ENCODE results near the gene PRRC2B. TPM values are rescaled to one million over a fixed set of nuclear protein-coding genes. Genes with fewer than 3 reads are reported as not detected.
"Not testable (repeated sequence)": the region's sequence is repeated elsewhere in the genome, so short reads cannot be mapped to it uniquely, and the experiment has no call there.

PRRC2B gene
- total RNA-seq, 1 donor from 2014 or later: 47.2 TPM

DNA sequence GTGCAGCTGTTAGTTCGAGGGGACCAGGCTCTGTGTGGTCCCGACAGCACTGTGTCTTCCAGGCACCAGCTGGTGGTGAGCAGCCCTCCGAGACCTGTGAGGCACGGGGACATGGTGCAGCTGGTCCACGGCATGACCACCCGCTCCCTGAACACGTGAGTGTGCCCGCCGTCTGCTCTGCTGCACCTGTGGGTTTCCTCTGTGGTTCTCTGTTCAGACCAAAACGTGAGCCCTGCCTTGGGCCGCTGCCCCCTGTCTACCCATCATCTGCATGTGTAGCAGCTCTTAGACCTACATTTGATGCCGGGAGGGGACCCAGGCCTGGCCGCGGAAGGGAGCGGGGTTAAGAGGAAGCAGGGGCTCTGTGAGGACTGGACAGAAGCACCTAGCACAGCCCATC lies 119.3 kb downstream of the PRRC2B start:
- no peak for DNase-seq (ENCODE audit: low read depth, low spot score)

DNA sequence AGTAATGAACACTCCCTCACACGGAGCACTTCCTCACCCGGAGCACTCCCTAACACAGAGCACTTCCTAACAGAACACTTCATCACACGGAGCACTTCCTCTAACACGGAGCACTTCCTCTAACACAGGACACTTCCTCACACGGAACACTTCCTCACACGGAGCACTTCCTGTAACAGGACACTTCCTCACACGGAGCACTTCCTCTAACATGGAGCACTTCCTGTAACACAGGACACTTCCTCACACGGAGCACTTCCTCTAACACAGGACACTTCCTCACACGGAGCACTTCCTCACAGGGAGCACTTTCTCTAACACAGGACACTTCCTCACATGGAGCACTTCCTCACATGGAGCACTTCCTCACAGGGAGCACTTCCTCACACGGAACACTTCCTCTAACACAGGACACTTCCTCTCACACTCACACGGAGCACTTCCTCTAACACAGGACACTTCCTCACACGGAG lies 121.7 kb downstream of the PRRC2B start:
- DNase-seq (ENCODE audit: low read depth, low spot score): not testable (repeated sequence)

DNA sequence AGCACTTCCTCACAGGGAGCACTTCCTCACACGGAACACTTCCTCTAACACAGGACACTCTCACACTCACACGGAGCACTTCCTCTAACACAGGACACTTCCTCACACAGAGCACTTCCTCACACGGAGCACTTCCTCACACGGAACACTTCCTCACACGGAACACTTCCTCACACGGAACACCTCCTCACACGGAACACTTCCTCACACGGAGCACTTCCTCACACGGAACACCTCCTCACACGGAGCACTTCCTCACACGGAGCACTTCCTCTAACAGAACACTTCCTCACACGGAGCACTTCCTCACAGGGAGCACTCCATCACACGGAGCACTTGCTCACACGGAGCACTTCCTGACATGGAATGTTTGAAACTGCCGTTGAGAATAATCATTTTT lies 122.2 kb downstream of the PRRC2B start:
- no peak for DNase-seq (ENCODE audit: low read depth, low spot score)

DNA sequence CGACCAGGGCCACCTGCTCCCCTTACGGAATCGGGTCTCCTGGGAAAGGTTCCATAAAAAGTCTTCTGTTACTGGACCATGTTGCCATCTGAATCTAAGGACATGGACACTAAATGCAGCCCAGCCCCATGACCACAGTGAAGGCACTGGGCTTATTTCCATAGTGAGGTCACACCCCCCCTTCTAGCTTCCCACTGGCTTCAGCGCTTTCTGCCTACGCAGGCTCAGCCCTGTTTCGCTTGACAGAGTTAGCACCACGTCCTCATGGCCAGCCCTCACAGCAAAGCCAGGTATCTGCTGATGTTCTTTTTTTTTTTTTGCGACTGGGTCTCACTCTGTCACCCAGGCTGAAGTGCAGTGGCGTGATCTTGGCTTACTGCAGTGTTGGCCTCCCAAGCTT lies 123.0 kb downstream of the PRRC2B start:
- DNase-seq (ENCODE audit: low read depth, low spot score): no peak

DNA sequence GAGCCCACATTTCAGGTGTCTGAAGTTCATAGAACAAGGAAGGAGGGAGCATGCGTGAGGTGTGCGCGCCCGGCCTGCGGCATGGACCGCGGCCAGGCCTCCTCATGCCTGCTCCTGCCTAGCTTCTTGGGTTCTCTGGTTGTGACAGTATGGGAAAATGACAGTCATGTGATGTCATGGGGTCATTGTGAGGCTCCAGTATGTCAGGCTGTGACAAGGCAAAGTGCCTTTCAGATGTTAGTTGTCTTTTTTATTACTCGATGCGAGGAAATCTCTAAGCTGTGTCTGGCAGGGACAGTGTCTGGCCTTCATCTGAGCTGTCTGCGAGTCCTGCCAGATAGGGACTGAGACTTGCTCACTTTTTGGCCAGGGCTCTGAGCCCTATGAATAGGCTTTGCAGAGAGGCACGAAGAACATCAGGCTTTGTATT lies 123.9 kb downstream of the PRRC2B start:
- DNase-seq (ENCODE audit: low read depth, low spot score): no peak

DNA sequence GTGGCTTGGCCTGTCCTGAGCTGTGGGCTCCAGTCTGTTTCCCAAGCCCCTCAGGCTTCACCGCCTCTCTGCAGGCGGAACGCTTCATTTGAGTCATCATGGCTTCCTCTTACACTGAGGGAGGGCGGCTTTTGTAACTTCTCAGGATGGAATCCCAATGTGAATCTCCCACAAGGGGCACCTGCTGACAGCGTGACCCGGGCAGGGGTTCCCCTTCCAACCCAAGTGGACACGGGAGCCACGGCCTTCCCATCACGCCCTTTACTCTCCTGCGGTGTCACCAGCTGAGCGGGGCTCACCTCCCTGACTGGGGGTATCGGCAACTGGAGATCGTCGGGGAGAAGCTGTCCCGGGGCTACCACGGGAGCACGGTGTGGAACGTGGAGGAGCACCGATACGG lies 124.7 kb downstream of the PRRC2B start:
- no peak for DNase-seq (ENCODE audit: low read depth, low spot score)

DNA sequence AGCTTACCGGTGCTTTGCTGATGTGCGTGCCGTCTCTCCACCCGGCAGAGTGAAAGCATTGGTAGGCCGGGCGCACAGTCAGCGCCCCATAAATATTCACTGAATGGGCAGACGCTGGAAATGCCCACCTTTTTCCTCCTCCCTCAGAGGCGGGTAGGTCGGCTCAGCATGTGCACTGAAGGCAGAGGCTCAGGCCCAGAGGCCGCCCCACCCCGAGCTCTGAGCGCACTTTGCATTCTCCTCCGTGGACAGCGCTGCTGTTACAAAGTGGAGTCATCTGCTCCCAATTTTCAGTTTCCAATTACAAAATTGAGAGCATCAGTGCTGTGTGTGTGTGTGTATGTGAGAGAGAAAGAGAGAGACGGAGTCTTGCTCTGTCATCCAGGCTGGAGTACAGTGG lies 126.6 kb downstream of the PRRC2B start:
- no peak for DNase-seq (ENCODE audit: low read depth, low spot score)

DNA sequence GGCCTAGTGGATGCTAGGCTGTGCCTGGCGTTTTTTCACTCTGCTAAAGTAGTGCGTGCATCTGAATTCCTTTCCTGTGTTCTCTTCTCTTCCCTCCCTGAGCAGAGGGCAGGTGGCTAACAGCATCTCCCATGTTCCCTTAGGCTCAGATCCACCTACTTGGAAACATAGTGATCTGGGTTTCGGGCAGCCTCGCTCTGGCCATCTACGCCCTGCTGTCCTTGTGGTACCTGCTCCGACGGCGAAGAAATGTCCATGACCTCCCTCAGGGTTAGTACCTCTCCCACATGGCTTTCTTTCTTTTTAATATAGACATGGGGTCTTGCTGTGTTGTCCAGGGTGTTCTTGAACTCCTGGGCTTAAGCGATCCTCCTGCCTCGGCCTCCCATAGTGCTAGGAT lies 127.3 kb downstream of the PRRC2B start:
- no peak for DNase-seq (ENCODE audit: low read depth, low spot score)

DNA sequence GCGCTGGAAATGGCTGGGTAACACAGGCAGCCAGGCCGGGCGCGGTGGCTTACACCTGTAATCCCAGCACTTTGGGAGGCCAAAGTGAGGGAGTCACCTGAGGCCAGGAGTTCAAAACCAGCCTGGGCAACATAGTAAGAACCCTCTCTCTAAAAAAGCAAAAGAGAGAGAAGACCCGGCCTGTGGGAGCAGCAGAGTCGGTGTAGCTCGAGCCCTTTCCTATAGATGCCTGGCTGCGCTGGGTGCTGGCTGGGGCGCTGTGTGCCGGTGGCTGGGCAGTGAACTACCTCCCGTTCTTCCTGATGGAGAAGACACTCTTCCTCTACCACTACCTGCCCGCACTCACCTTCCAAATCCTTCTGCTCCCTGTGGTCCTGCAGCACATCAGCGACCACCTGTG lies 127.9 kb downstream of the PRRC2B start:
- DNase-seq (ENCODE audit: low read depth, low spot score): no peak

DNA sequence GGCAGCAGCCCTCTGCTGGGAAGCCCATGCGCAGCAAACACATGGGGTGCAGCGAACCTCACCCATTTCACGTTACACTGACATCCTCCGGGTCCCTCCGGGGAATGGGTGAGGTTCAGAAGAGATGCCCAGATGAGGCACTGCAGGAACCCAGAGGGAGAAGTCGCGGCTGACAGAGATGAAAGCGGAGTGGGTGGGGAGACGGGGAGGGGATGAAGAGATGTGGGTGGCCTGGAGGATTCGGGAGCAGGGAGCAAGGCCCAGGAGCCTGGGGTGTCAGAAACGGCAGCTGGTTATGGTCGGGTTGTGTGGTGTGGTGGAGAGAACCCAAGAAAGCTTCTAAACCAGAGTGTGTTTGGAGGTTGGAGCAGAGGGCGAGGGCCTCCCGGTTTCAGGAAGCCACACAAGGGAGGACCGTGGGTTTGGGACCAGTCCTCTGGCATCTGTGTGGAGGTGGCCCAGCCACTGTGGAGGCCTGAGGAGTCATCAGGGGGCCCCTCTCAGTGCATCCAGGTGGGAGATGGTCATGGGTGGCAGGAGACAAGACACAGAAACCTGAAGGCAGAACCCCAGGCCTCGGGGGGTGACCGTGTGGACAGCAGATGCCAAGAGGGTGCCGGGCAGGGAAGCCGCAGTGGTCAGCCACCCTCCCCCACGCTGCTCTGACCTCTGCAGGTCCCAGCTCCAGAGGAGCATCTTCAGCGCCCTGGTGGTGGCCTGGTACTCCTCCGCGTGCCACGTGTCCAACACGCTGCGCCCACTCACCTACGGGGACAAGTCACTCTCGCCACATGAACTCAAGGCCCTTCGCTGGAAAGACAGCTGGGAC lies 128.6 kb downstream of the PRRC2B start:
- DNase-seq (ENCODE audit: low read depth, low spot score): no peak

DNA sequence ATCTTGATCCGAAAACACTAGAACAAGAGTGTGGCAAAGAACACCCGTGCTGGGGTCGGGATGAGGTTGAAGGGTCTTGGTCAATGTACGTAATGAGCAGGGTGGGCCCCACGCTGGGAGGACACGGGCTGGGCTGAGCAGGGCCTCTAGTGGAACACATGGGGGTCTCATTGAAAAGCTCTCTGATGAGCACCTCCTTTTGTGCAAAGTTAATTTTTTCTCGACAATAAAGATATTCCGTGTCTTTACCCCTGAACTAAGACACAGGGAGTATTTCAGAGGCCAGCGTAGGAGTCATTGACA lies 129.2 kb downstream of the PRRC2B start:
- DNase-seq (ENCODE audit: low read depth, low spot score): no peak

DNA sequence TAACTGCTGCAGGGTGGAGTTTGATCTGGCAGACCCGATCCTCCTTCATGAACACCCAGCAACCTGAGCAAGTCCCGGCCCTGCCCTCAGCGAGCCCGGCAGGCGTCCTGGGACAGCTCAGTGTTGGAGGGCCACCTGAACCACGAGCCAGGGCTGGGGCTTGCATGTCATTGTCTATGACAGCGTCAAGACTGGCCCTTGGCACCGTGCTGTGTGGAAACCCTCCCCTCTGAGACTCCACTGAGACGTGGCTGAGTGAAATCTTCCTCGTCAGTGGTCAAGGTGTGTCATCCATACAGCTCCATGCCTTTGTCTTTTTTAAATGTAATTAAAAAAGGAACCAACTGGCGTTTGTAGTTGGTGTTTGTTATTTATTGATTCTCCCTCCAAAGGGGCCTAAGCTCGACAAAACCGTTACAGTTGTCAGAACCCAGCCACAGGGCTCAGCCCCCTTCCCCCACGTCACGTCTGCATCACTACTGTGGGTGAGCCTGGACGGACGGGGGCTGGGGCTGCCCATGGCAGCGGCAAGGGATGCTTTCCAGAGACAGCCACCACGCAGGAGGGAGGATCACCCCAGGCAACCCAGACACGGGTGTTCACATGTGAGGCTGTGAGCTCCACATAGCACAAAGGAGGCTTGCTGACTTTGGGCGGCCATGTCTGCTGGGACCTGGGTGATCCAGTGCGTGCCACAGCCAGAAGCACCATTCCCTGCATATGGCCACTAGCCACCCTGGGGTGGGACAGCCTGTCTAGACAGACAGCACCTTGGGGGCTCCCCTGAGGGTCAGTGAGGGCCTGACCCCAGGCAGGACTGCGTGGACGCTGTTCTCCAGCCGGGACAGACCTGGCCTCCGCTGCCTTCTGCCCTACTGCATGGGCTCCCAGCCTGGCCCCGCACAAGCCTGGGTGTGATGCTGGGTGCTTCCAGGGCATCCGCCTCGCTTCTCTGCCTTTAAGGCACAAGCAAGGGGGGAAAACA lies 129.9 kb downstream of the PRRC2B start:
- no peak for DNase-seq (ENCODE audit: low read depth, low spot score)

DNA sequence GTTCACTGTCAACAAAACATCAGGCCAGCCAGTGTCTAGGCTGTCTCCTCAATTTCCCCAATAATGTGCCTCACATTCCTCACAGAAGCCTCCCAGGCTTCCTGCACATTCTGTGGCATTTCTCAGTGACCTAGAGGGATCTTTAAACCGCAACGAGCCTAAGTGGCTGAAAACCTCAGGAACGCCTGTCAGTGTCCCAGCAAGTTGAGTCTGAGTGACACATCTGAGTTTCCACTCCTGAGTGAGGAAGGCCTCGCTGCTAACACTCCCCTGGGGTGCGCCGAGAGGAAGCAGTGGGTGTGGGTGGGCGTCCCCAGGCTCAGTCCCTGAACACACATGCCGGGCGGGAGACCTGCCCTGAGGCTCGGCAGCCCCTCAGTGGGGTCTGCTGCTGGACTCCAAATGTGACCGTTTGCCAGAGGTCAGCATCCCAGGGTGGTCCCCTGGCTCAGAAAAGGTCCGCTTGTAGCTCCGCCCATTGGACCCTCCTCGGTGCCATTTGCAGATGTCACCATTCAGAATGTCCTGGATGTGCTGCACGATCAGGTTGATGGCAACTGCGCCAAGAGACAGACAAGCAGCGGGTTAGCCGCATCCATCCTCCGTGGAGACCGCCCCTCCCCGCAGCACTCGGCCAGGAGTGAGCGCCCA lies 130.9 kb downstream of the PRRC2B start:
- DNase-seq (ENCODE audit: low read depth, low spot score): no peak

DNA sequence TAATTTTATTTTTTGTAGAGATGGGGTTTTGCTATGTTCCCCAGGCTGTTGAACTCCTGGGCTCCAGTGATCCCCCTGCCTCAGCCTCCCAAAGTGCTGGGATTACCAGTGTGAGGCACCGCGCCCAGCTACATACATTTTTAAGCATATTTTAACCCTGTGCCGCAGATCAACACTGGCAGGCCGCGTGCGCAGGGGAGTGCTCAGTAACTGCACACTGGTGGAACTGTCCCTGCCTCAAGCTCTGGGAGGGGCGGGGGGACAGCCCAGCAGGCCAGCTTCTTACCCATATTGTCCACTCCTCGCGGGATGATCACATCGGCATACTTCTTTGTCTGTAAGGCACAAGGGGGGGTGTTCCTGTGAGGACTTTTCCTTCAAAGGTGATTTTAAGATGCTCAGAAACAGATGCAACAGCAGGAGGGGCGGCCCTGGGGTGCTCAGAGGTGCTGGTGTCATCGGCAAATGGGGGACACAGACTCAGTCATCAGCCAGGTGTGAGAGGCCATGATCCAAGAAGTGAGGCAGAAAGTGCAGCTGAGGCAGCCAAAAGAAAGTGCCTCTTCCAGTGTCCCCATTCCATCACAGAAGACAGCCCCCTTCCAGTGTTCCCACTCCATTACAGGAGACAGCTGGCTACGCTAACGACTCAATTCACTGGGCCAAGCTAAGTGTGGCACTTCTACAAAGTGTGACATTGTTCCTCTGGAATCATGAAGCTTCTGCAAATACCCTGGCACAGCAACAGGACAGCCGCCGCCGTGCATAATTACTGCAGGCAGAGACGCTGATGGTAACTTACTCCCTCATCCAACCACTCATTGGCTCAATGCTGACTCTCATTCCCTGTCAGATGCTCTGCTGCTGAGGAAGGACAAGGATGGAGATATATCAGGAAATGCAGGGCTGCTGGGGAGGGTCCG lies 132.0 kb downstream of the PRRC2B start:
- DNase-seq (ENCODE audit: low read depth, low spot score): no peak

DNA sequence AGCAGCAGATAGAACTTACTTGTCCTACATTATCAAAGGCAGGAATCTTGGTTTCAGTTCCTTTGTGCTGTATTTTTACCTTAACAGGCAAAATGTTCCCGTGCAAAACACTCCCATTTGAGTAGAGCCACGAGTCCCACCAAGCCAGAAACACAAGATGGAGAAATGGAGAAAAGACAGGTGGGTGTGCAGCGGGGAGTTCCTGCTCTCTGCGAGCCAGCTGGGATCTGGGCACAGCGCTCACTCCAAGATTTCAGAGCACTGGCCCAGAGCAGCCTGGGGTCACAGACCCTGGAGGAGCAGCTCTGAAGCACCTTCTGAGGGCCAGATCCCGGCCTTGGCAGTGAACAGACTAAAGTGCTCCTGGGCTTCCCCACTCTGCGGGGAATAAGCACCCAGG lies 134.3 kb downstream of the PRRC2B start:
- DNase-seq (ENCODE audit: low read depth, low spot score): no peak

DNA sequence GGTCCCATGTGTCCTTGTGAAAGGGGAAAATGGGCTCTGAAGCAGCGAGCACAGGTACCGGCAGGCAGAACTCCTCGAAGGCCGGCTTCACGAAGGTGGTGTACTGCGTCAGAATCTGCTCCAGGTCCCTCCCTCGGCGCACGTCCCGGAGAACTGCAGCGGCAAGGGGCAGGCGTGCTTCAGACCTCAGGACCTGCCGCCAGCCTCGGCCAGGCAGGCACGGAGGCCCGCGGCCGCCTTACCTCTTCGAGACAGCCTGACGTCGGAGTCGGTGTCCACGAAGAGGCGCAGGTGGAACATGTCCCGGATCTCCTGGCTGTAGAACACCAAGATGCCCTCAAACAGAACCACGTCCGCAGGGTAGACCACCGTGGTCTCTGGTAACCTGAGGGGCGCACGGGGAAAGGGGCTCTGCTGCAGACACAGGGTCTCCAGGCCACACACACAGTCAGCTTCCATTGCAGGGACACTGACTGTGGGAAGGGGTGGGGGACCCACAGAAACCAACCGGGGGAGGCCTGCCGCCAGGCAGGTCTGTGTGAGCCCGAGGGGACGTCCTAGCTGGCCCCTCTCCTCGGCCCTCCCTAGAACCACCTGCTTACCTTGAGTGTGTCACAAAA lies 135.1 kb downstream of the PRRC2B start:
- no peak for DNase-seq (ENCODE audit: low read depth, low spot score)

DNA sequence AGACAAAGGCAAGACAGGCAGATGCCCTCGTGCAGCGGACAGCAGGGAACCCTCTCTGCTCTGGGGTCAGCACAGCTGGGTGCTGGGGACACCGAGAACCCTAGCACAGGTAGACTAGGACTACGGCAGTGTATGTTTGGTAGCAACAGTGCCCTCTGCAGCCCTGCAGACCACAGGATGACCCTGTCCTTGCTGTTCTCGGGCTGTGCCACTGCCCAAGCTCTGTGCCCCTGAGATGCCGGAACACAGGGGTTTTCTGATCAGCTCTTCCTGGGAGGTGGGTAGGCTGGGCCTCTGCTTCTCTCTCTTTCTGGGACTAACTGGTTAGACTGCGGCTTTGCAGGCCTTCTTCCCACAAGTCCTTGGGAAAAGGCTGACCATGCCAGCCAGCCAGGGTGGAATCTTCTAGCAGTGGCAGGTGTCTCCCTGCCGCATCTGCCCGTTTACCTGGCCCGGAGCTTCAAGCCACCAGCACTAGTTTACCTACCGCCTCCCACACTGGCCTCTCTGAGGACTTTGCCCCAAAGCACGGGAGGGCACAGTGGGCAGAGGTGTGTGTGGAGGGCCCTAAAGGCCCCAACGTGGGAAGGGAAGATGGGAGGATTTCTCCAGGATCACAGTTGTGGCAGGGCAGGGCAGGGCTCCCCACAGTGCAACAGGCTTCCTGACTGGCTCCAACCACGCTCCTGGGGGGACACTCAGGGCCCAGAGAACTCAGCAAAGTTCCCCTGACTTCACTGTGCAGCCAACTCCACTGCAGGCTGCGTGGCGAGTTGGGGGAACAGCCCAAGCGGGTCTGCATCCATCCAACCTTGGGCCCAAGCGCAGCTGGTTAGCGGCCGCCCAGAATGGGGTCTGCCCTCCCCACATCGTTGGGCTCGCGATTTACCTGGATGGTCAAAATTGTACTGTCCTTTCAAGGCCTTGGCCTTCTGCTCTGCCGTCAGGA lies 136.0 kb downstream of the PRRC2B start:
- DNase-seq (ENCODE audit: low read depth, low spot score): no peak

DNA sequence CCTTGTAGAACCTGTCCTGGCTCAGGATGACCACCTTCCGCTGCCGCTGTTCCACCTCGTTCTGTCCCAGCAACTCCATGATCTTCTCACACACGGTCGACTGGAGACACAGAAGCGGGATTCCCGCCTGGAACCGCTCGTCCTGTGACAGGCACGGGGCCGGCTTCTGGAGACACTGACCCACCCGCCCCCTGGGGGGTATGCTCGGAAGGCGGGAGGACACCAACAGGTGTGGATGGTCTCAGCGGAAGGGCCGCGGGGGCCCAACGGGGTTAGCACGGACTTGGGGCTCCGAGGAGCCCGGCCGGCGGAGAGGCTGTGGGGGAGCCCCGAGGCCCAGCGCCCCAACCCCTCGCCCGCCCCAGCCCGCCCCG lies 136.6 kb downstream of the PRRC2B start:
- no peak for DNase-seq (ENCODE audit: low read depth, low spot score)

Measured in pulmonary artery endothelial cell (primary cell).